Parietal lobe (tissue), 1 donor: ENCODE data around the gene GIMAP8. TPM values are rescaled to one million over a fixed set of nuclear protein-coding genes. Genes with fewer than 3 reads are reported as not detected.

Experiments used
- total RNA-seq: library from RNA; depleted of rRNA; stranded (reverse); fragments of >200 nt; gene quantifications from one replicate; pipeline ENCODE4 v1.2.3, GENCODE V29; 2014

The GIMAP8 gene
- 1.3 TPM for total RNA-seq

GRCh38 chr7:150450491-150451001 is at the start of gene GIMAP8:
GIMAP8 (plus strand) TSS chr7:150450630; CDS start chr7:150466699, 16,069 bp downstream.

DNA sequence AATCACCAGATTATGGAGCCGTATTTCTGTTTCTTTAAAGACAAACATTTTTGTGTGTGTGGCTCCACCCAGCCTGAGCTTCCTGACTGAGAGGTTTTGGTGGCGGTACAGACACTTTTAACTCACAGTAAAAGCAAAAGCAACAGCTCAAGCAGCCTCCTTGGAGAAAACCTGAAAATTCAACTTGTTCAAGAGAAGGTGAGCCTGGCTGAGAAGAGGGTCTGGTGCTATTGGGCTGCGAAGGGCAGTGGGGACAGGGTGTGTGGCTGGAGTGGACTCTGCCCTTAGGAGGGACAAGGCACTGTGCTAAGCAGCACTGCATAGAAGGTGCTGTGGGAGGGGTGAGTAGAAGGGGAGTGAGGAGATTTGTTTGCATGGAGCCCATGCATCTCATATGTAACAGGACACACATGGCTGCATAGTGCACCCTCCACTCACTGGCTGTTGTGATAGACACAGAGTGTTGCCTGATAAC is 64.4 kb downstream of the GIMAP8 start, which contains the start of gene GIMAP7:
GIMAP7 (plus strand) TSS at position 125 of the 475 bp plus-strand sequence. CDS start 5,103 bp downstream, outside the sequence.

Other genes starting within 250 kb of the GIMAP8 start
- 16.3 TPM for gene LRRC61, start 127.3 kb upstream of the GIMAP8 start, total RNA-seq
- gene ACTR3C, start 127.1 kb upstream of the GIMAP8 start, total RNA-seq, result 12.2 TPM
- gene RARRES2, start 109.0 kb upstream of the GIMAP8 start, total RNA-seq, result 5.0 TPM
- 41.0 TPM for gene REPIN1, start 81.8 kb upstream of the GIMAP8 start, total RNA-seq
- gene ZNF775, start 71.3 kb upstream of the GIMAP8 start, total RNA-seq, result 10.0 TPM
- gene GIMAP7, start 64.2 kb downstream of the GIMAP8 start, total RNA-seq, result 1.6 TPM
- gene GIMAP4, start 116.8 kb downstream of the GIMAP8 start, total RNA-seq, result 3.4 TPM
- gene GIMAP6, start 181.8 kb downstream of the GIMAP8 start, total RNA-seq, result 2.8 TPM
- gene GIMAP2, start 235.1 kb downstream of the GIMAP8 start, total RNA-seq, result 1.9 TPM